Measurements from ENCODE around the gene SCAPER. TPM values are rescaled to one million over a fixed set of nuclear protein-coding genes. Genes with fewer than 3 reads are reported as not detected.

SCAPER gene
- total RNA-seq, 3 donors from 2014 or later: 19.5 to 49.8 (median 28.5) TPM

DNA sequence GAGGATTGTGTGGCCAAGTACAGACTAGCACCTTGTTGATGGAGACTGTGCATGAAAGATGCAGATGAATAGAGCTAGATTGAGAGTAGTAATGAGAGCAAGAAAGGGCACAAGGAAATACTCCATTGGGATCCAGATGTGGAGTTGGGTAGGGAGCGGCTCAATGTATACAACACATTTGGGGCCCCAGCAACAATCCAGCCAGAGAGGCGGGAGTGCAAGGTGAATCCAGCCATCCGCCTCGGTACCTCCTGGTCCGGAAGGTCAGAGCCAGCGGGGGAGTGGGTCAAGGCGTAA is 559.6 kb downstream of the SCAPER start:
- Histone ChIP-seq H3K36me3 (no peaks in the 10 kb centered on the region), H3K27ac (no peak overlapping the region), H3K4me1 (peaks cover 3 to 24% of the 10 kb centered on the region in 2 donors)

DNA sequence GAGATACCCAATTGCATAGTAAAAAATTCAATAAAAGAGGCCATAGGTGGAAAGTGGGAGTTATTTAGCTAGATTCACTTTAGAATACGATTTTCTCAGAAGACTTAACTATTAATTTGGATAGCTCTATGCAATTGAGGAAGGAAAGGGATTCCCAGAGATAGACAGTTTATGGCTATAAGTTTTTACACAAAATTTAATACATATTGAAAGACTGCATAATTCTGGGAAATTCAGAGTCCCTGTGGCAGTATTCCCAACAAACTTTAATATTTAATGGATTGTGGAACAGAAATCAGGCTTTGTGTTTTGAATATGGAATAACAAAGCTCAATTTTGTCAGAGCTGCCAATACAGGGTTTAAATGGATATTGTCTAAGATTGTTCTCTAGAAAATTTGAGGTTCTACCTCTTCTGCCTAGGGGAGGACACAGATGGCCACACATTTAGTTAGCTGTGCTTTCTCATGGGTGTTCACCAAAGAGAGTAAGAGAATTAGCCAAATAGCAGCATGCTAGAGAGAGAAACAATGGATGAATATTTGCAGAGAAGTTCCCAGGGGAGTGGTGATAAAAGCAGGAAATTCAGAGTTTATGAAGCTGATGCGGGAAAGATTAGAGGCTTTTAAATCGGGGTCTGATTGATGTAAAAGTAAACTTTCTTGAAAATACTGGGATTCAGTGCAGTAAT is 560.1 kb downstream of the SCAPER start:
- intact Hi-C loops (cut with DNase I; ENCODE audit: low total_unique reads): no loop called here
- H3K27me3 ChIP-seq: peaks cover 25 to 84% of the 10 kb centered on the region in 2 donors
- H3K4me3 ChIP-seq: no peak overlapping the region
- no peaks in the 10 kb centered on the region for H3K9me3 ChIP-seq
- peaks cover 8 to 24% of the 10 kb centered on the region in 2 donors for H3K4me1 ChIP-seq
- no peak for TF ChIP-seq POLR2A (IDR thresholded peaks at IDR 0.05)
- TF ChIP-seq, protein P1, sequence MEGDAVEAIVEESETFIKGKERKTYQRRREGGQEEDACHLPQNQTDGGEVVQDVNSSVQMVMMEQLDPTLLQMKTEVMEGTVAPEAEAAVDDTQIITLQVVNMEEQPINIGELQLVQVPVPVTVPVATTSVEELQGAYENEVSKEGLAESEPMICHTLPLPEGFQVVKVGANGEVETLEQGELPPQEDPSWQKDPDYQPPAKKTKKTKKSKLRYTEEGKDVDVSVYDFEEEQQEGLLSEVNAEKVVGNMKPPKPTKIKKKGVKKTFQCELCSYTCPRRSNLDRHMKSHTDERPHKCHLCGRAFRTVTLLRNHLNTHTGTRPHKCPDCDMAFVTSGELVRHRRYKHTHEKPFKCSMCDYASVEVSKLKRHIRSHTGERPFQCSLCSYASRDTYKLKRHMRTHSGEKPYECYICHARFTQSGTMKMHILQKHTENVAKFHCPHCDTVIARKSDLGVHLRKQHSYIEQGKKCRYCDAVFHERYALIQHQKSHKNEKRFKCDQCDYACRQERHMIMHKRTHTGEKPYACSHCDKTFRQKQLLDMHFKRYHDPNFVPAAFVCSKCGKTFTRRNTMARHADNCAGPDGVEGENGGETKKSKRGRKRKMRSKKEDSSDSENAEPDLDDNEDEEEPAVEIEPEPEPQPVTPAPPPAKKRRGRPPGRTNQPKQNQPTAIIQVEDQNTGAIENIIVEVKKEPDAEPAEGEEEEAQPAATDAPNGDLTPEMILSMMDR (IDR thresholded peaks at IDR 0.05): no peak
- no peak for TF ChIP-seq POLR2AphosphoS5 (IDR thresholded peaks at IDR 0.05)
- H3K27ac ChIP-seq: no peak overlapping the region
- no peaks in the 10 kb centered on the region for H3K36me3 ChIP-seq
- DNase-seq (ENCODE audit: low spot score in 2 of 2): no peak

More for the DNA sequence above, 559.6 kb downstream of the SCAPER start:
- Histone ChIP-seq H3K27me3 (peaks cover 22 to 79% of the 10 kb centered on the region in 2 donors), H3K4me3 (peak overlapping the region in 1 of 3 donors; percentile 65), H3K9me3 (no peaks in the 10 kb centered on the region)
- intact Hi-C loops (cut with DNase I; ENCODE audit: low total_unique reads): no loop called here
- TF ChIP-seq, protein P1 (IDR thresholded peaks at IDR 0.05): no peak
- no peak for TF ChIP-seq POLR2A (IDR thresholded peaks at IDR 0.05)
- TF ChIP-seq POLR2AphosphoS5 (IDR thresholded peaks at IDR 0.05): no peak
- no peak for DNase-seq (ENCODE audit: low spot score in 2 of 2)

DNA sequence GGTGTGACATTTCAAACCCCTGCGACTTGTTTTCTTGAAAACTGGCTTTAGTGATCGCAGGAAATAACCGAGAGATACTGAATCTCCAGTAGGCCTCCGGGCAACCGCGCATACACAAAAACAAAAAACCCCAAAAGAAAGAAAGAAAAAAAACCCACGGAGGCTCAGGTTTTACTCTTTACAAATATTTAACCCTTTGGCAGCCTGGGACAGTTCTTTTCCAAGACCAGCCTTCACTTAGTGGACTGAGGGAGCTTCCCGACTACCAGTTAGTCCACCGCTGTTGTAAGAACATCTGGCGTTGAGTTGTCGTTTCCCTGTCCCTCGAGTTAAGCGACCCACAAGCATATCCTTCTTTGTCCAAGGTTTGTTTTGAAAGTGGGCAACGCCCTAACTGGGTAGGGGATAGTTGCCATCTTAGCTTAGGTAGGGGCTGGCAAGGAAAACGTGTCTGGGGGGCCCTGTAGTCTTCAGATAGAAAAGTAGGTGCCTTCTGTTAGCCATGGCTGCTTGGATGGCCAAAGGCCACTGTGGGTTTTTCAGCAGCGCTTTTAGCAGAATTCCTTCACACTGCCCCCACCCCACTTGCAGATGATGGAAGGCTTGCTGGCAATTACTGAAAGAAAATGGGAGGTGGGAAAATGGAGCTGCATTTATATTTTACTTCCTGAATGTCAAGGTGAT is 561.7 kb downstream of the SCAPER start:
- DNase-seq (ENCODE audit: low spot score in 2 of 2): no peak
- Histone ChIP-seq H3K27ac (no peak overlapping the region), H3K4me3 (no peak overlapping the region), H3K27me3 (peaks cover 34 to 96% of the 10 kb centered on the region in 2 donors), H3K36me3 (no peaks in the 10 kb centered on the region), H3K9me3 (no peaks in the 10 kb centered on the region), H3K4me1 (peaks cover 12 to 24% of the 10 kb centered on the region in 2 donors)
- TF ChIP-seq POLR2A (IDR thresholded peaks at IDR 0.05): no peak
- TF ChIP-seq POLR2AphosphoS5 (IDR thresholded peaks at IDR 0.05): no peak
- TF ChIP-seq, protein P1 (IDR thresholded peaks at IDR 0.05): no peak
- intact Hi-C loops (cut with DNase I; ENCODE audit: low total_unique reads): no loop called here

DNA sequence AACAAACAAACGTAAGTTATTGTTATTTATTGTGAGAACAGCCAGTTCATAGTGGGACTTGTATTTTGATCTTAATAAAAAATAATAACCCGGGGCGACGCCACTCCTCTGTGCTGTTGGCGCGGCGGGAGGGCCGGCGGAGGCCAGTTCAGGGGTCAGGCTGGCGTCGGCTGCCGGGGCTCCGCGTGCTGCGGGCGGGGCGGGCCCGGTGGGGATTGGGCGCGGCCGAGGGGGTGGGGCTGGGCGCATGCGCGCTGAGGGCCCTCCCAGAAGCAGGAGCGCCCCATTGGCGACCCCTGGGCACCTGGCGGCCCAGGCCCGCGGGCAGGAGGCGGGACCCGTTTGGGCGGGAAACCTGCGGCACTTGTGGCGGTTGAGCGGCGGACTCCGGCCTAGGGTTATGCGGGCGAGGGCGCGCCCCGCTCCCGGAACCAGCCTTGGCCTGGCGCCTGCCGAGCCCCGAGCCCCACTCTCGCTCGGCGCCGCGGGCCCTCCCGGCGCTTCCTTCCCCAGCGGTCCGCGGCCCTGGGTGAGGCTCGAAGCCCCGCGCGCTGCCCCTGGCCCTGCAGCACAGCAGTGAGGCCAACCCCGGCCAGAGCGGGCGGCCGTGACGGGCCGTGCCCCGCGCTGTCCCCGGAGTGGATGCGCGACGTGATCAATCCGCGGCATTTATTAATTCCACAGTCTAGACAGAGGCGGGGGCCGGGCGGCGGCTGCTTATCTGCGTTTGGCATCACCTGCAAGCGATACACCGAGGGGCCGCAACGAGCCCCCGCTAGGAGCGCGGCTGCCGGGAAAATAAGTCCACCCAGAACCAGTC is 562.5 kb downstream of the SCAPER start:
- TF ChIP-seq POLR2A (IDR thresholded peaks at IDR 0.05): no peak
- H3K4me1 ChIP-seq: peaks cover 12 to 24% of the 10 kb centered on the region in 2 donors
- H3K4me3 ChIP-seq: peak overlapping the region in 1 of 3 donors; percentile 63
- no peak for DNase-seq (ENCODE audit: low spot score in 2 of 2)
- no peak overlapping the region for H3K27ac ChIP-seq
- H3K36me3 ChIP-seq: no peaks in the 10 kb centered on the region
- no peaks in the 10 kb centered on the region for H3K9me3 ChIP-seq
- intact Hi-C loops (cut with DNase I; ENCODE audit: low total_unique reads): no loop called here
- H3K27me3 ChIP-seq: peaks cover 34 to 100% of the 10 kb centered on the region in 2 donors

DNA sequence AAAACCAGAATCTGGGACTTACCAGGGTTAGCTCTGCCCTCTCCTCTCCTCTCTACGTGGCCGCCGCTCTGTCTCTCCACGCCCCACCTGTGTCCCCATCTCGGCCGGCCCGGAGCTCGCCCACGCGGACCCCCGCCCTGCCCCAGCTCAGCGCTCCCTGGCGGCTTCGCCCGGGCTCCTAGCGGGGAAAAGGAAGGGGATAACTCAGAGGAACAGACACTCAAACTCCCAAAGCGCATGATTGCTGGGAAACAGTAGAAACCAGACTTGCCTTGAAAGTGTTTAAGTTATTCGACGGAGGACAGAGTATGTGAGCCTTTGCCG is 563.1 kb downstream of the SCAPER start:
- intact Hi-C loops (cut with DNase I; ENCODE audit: low total_unique reads): no loop called here
- TF ChIP-seq POLR2AphosphoS5 (IDR thresholded peaks at IDR 0.05) (no peak), POLR2A (IDR thresholded peaks at IDR 0.05) (no peak)
- TF ChIP-seq, protein P1 (IDR thresholded peaks at IDR 0.05): no peak
- no peaks in the 10 kb centered on the region for H3K36me3 ChIP-seq
- peaks cover 32 to 100% of the 10 kb centered on the region in 2 donors for H3K27me3 ChIP-seq
- H3K4me3 ChIP-seq: peak overlapping the region in 2 of 3 donors; percentile 41 to 63
- H3K27ac ChIP-seq: no peak overlapping the region
- H3K9me3 ChIP-seq: no peaks in the 10 kb centered on the region
- H3K4me1 ChIP-seq: peaks cover 12 to 24% of the 10 kb centered on the region in 2 donors
- DNase-seq (ENCODE audit: low spot score in 2 of 2): no peak

Measured in breast epithelium (tissue), 4 donors.